RWPE1 (cell line): ENCODE measurements around the gene REXO4.

Source experiments
- CTCF ChIA-PET: fragments of 350-600 bp; sonication (Branson Sonifier 250); formaldehyde crosslinking; extraction: SDS; loops from one replicate; lab custom pipeline; 2021; lab: Yijun Ruan, JAX
- POLR2A ChIA-PET: fragments of 400-600 bp; formaldehyde crosslinking; extraction: SDS; loops from one replicate; lab custom pipeline; 2020; ENCODE audit warnings: antibody characterized with exemption; ENCODE audit not compliant: low non-redundant PET; lab: Yijun Ruan, JAX
- DNase-seq: peaks from one replicate; pipeline ENCODE4 v3.0.0; 2012; ENCODE audit warnings: low spot score
- H3K27ac ChIP-seq: fragments of 450-650 bp; 2 replicates; pipeline ENCODE4 v1.5.1; 2017
- TF ChIP-seq, protein P1 (sequence below): fragments of 450-650 bp; conservative IDR thresholded peaks from 2 replicates; pipeline ENCODE4 v1.5.1; 2017; ENCODE audit warnings: low read depth, mild to moderate bottlenecking

REXO4 gene

DNA sequence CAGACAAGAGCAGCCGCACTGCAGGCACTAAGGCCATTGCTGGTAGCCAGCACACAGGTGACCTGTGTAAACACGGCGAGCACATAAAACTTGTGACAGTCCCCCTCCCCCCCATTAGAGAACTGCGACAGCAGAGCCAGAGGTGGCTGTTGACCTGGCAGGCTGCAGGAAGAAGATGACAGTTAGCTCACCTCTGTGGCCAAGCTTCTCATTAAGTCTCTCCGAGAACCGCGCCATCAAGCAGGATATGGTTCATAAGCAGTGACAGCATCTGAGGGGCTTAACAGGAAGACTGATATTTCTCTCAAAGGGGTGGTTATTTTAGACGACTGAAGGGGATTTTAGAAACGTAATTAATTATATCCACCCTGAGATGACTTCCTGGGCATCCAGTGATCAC is 47.1 kb downstream of the REXO4 start:
- ChIA-PET CTCF (interaction anchor here (0.6 kb wide), 3 partner anchors 9 to 41 kb away, joined by 3 read pairs; no protein-coding TSS in a partner anchor), POLR2A (no interaction called here)
- TF ChIP-seq, protein P1, sequence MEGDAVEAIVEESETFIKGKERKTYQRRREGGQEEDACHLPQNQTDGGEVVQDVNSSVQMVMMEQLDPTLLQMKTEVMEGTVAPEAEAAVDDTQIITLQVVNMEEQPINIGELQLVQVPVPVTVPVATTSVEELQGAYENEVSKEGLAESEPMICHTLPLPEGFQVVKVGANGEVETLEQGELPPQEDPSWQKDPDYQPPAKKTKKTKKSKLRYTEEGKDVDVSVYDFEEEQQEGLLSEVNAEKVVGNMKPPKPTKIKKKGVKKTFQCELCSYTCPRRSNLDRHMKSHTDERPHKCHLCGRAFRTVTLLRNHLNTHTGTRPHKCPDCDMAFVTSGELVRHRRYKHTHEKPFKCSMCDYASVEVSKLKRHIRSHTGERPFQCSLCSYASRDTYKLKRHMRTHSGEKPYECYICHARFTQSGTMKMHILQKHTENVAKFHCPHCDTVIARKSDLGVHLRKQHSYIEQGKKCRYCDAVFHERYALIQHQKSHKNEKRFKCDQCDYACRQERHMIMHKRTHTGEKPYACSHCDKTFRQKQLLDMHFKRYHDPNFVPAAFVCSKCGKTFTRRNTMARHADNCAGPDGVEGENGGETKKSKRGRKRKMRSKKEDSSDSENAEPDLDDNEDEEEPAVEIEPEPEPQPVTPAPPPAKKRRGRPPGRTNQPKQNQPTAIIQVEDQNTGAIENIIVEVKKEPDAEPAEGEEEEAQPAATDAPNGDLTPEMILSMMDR, result no peak
- DNase-seq, result no peak
- peak overlapping the region; percentile 26 for H3K27ac ChIP-seq

DNA sequence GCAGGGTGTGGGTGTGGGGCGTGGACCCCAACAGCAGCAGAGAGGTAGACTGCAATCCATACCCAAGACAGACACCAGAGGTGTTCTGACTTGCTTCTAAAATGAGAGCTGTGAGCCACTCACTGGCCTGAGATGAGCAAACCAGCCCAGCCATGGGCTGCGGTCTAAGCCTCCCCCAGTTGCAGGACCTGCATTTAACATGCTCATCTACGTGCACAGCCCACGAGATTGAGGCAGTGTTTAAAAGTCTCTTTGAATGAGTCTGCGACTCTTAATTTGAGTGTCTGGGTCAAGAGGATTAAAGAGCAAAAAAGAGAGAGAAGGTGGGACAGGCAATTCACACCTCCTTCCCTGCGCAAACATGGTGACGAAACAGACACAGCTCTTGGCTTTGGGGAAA is 47.9 kb downstream of the REXO4 start:
- TF ChIP-seq, protein P1, result no peak
- CTCF ChIA-PET, result interaction anchor here (0.6 kb wide), 1 partner anchor 19 kb away, joined by 3 read pairs; no protein-coding TSS in a partner anchor
- H3K27ac ChIP-seq, result peak overlapping the region; percentile 14
- POLR2A ChIA-PET, result interaction anchor here (0.6 kb wide), 1 partner anchor 15 kb away, joined by 3 read pairs; no protein-coding TSS in a partner anchor
- DNase-seq, result no peak

DNA sequence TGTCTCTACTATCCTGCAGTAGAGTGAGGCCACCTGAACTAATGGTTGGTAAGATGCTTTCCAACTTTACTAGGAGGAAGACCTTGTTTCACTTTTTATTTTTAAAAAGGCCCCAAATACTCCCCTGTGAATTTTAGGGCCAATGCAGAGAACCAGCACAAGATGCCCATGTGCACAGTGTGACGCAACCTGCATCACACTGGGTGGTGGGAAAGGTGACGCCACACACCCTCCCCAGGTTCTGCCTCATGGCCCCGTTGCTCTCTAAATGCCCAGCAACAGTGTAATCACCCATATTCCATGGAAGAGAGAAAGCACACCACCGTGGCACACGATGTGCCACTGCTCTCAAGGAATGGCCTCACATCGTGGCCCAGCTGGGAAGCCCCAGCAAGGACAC is 48.4 kb downstream of the REXO4 start:
- peak overlapping the region; percentile 14 for H3K27ac ChIP-seq
- ChIA-PET POLR2A (interaction anchor here (0.6 kb wide), 1 partner anchor 14 kb away, joined by 3 read pairs; no protein-coding TSS in a partner anchor), CTCF (no interaction called here)
- TF ChIP-seq, protein P1, result no peak
- no peak for DNase-seq

DNA sequence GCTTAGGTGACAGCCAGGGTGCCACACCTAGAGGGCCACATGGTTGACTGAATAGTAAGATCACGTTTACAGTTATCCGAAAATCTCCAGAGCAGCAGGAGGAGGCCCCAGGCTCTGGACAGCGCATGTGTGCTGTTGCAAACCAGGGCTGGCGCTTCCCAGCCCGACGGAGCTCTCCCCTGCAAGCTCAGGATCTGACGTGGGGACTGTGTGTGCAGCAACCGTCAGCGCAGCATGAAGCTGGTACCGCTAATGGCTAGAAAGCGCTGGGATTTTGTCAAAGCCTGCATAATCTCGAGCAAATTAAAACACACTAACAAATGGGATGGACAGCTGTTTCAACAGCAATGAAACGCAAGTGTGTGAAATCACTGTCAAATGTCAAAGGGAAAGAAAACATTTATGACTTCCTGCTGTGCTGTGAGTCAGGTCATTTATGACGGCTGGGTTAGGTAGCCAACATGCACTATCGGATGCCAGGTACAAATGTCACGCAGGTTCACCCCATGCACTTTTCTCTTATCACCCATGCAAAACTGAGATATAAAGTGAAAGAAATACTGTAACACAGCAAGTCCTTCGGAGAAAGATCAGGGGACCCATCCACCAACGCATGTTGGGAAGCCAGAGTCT is 49.4 kb downstream of the REXO4 start:
- no peak for DNase-seq
- CTCF ChIA-PET, result no interaction called here
- POLR2A ChIA-PET, result no interaction called here
- H3K27ac ChIP-seq, result peak overlapping the region; percentile 14
- TF ChIP-seq, protein P1, result no peak

DNA sequence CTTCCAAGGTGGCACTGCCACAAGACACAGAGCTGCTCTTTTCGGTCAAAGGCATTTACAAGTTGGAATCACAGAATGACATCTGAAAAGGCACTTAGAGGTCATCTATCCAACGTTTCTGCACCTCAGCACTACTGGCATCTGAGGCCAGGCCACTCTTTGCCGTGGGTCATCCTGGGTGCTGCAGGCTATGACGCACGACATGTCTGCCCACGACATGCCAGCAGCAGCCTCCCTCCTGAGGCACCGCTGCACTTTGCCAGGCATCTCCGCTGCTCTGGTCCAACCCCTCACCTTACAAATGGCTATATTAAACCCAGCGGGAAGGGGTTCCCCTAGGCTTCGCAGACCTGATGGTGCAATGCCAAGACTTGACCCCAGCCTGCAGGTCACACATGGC is 50.0 kb downstream of the REXO4 start:
- H3K27ac ChIP-seq, result peak overlapping the region; percentile 11
- TF ChIP-seq, protein P1, result no peak
- CTCF ChIA-PET, result no interaction called here
- no peak for DNase-seq
- POLR2A ChIA-PET, result no interaction called here

DNA sequence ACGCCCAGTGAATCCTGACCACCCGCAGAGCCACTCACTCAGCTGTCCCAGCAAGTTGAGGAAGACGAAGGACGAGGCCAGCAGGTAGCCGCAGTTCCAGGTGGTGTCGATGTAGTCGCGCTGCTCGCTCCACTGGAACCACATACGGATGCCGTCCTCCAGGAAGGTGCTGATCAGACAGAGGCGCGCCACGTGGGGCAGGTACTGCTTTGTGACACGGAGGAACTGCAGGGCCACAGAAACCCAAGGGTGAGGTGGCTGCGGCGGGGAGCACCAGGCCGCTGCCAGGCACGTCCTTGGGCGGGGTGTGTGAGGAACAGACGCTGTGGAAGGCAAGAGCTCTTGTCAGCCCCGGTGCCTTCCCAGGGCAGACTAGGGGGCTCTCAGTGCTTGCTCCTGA is 50.6 kb downstream of the REXO4 start:
- ChIA-PET POLR2A (no interaction called here), CTCF (interaction anchor here (0.9 kb wide), 1 partner anchor 10 kb away, joined by 3 read pairs; the partner anchor contains the start of genes SURF1 and SURF2)
- TF ChIP-seq, protein P1, result no peak
- peak overlapping the region; percentile 11 for H3K27ac ChIP-seq
- DNase-seq, result no peak
